ENCODE data around the gene MEGF6. TPM values are rescaled to one million over a fixed set of nuclear protein-coding genes. Genes with fewer than 3 reads are reported as not detected.

MEGF6 gene
- total and polyA plus RNA-seq, 2 experiments from 2014 or later: 11.6 to 21.9 TPM

DNA sequence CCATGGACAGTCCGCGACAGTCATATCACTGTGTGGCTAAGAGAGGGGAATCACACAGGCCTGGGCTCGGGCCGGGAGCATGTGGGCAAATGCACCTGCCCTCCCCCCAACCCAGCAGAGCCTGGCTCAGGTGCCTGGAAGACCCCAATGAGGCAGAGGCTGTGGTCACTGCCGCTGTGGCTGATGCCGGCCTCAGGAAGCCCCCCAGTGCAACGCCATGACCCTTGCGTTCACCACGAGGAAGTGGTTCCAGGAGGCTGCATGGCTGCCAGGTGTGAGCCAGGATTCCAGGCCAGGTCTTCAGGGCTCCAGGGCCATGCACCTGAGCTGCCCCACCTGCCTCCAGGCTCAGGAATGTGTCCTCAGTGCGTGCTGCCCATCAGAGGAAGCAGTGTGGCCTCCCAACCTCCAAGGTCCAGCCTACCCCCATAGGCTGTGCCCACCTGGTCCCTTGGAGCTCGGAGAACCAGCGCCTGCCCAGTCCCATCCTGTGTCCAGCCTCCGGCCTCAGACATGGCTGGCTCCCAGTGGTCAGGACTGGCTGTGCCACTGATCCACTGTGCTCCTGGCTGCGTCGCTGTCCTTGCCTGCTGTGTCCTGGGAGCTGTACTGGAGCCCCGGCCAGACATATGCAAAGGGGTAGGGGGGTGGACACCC lies 148.8 kb downstream of the MEGF6 start:
- no peak overlapping the region for H2AFZ ChIP-seq
- no peak for TF ChIP-seq EZH2 (IDR thresholded peaks at IDR 0.05; ENCODE audit: borderline replicate concordance)
- TF ChIP-seq, protein P1, sequence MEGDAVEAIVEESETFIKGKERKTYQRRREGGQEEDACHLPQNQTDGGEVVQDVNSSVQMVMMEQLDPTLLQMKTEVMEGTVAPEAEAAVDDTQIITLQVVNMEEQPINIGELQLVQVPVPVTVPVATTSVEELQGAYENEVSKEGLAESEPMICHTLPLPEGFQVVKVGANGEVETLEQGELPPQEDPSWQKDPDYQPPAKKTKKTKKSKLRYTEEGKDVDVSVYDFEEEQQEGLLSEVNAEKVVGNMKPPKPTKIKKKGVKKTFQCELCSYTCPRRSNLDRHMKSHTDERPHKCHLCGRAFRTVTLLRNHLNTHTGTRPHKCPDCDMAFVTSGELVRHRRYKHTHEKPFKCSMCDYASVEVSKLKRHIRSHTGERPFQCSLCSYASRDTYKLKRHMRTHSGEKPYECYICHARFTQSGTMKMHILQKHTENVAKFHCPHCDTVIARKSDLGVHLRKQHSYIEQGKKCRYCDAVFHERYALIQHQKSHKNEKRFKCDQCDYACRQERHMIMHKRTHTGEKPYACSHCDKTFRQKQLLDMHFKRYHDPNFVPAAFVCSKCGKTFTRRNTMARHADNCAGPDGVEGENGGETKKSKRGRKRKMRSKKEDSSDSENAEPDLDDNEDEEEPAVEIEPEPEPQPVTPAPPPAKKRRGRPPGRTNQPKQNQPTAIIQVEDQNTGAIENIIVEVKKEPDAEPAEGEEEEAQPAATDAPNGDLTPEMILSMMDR (IDR thresholded peaks at IDR 0.05; ENCODE audit: poor library complexity): no peak
- no peak for TF ChIP-seq EZH2phosphoT487 (IDR thresholded peaks at IDR 0.05; ENCODE audit: low read depth, severe bottlenecking, unreplicated experiment)
- H3K9me2 ChIP-seq (replicated peaks; ENCODE audit: insufficient read depth): no peaks in the 10 kb centered on the region
- H3K36me3 ChIP-seq (replicated peaks; ENCODE audit: insufficient read depth, low read depth): no peaks in the 10 kb centered on the region
- no peaks in the 10 kb centered on the region for H3K27me3 ChIP-seq
- peaks cover 15% of the 10 kb centered on the region for H3K79me2 ChIP-seq
- no peak for DNase-seq (ENCODE audit: low spot score)
- no peaks in the 10 kb centered on the region for H3K9me3 ChIP-seq (ENCODE audit: low read depth)
- WGBS (ENCODE audit: low lambda C conversion rate, missing lambda C conversion rate): 91% methylated on average over 14 of the region's 16 CpGs
- H3K4me2 ChIP-seq: no peak overlapping the region
- H3K4me1 ChIP-seq (ENCODE audit: insufficient read depth): peaks cover 38% of the 10 kb centered on the region
- no peak overlapping the region for H3K27ac ChIP-seq
- no peaks in the 10 kb centered on the region for H4K20me1 ChIP-seq (ENCODE audit: insufficient read depth, poor library complexity, severe bottlenecking)
- H3K4me3 ChIP-seq: no peak overlapping the region

DNA sequence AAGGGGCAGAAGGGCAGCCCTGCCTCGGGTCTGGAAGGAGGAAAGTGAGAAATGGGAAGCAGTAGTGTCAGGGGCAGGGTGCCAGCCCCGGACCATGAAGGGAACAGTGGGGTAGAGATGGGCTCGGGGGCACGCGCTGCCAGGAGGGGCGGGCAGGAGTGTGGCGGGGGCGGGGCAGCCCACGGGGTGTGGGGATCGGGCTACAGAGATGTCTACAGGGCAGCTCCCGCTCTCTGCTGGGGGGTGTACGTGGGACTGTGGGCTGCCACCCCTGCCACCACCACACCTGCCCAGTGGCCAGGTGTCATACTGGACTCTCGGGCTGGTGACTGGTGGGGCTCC lies 149.4 kb downstream of the MEGF6 start:
- TF ChIP-seq EZH2phosphoT487 (IDR thresholded peaks at IDR 0.05; ENCODE audit: low read depth, severe bottlenecking, unreplicated experiment): no peak
- no peak for TF ChIP-seq EZH2 (IDR thresholded peaks at IDR 0.05; ENCODE audit: borderline replicate concordance)
- TF ChIP-seq, protein P1 (IDR thresholded peaks at IDR 0.05; ENCODE audit: poor library complexity): no peak
- Histone ChIP-seq H3K4me3 (no peak overlapping the region), H3K27ac (no peak overlapping the region), H3K79me2 (peaks cover 15% of the 10 kb centered on the region), H3K36me3 (replicated peaks; ENCODE audit: insufficient read depth, low read depth) (no peaks in the 10 kb centered on the region), H3K4me2 (no peak overlapping the region), H3K4me1 (ENCODE audit: insufficient read depth) (peaks cover 42% of the 10 kb centered on the region), H3K27me3 (no peaks in the 10 kb centered on the region), H2AFZ (no peak overlapping the region), H4K20me1 (ENCODE audit: insufficient read depth, poor library complexity, severe bottlenecking) (no peaks in the 10 kb centered on the region), H3K9me3 (ENCODE audit: low read depth) (no peaks in the 10 kb centered on the region), H3K9me2 (replicated peaks; ENCODE audit: insufficient read depth) (no peaks in the 10 kb centered on the region)
- WGBS (ENCODE audit: low lambda C conversion rate, missing lambda C conversion rate): 97% methylated on average over 8 of the region's 13 CpGs
- DNase-seq (ENCODE audit: low spot score): no peak

DNA sequence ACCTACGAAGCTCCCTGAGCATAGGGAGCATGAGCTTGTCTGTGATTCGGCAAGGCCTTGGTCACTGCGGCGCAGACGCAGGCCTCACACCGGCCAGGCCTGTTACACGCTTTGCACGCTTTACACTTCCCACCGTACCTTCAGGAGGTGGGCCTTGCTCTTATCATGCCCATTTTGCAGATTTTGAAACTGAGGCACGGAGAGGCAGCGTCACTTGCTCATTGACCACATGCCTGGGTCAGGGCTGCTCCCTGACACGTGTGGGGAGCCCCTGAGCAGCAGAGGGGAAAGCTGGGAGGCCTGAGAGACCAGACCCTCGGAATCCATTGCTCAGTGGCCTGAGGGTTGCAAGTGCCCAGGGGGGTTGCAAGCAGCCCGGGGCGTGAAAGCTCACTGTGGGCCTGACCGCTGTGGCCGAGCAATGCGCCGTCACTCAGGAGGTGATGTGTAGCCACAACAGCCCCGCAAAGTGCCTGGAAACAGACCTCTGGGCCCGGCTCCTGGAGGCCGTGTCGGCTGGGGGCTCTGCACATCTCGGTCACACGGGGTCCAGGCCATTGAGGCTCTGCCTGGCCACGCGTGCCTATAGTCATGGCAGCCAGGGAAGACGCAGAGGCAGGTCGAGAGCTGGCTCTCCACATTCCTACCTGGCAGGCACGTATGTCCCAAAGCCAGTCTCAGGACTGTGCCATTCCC lies 149.9 kb downstream of the MEGF6 start:
- peaks cover 15% of the 10 kb centered on the region for H3K79me2 ChIP-seq
- H2AFZ ChIP-seq: no peak overlapping the region
- DNase-seq (ENCODE audit: low spot score): no peak
- H3K36me3 ChIP-seq (replicated peaks; ENCODE audit: insufficient read depth, low read depth): no peaks in the 10 kb centered on the region
- no peak overlapping the region for H3K4me3 ChIP-seq
- H3K9me3 ChIP-seq (ENCODE audit: low read depth): no peaks in the 10 kb centered on the region
- H3K4me2 ChIP-seq: peak overlapping the region; percentile 47
- TF ChIP-seq, protein P1 (IDR thresholded peaks at IDR 0.05; ENCODE audit: poor library complexity): no peak
- peak overlapping the region; percentile 95 for H3K27ac ChIP-seq
- H3K27me3 ChIP-seq: no peaks in the 10 kb centered on the region
- H4K20me1 ChIP-seq (ENCODE audit: insufficient read depth, poor library complexity, severe bottlenecking): no peaks in the 10 kb centered on the region
- peaks cover 44% of the 10 kb centered on the region for H3K4me1 ChIP-seq (ENCODE audit: insufficient read depth)
- H3K9me2 ChIP-seq (replicated peaks; ENCODE audit: insufficient read depth): no peaks in the 10 kb centered on the region
- WGBS (ENCODE audit: low lambda C conversion rate, missing lambda C conversion rate): 96% methylated on average over 30 of the region's 30 CpGs

All from hepatocyte (in vitro differentiated cells).